IPS DF 6.9 (cell line): ENCODE results near the gene ZNF230.

Experiments used
- DNase-seq: peaks from one replicate; pipeline ENCODE4 v3.0.0-alpha.2; 2013; ENCODE audit warnings: low read depth, low spot score
- H3K27ac ChIP-seq: one replicate; pipeline ENCODE4 v1.5.1; 2013; ENCODE audit warnings: low read length, control low read depth
- H3K27me3 ChIP-seq: 2 replicates; pipeline ENCODE4 v1.6.1; 2013; ENCODE audit warnings: mild to moderate bottlenecking, low read length; ENCODE audit not compliant: control insufficient read depth, insufficient read depth
- H3K36me3 ChIP-seq: 2 replicates; pipeline ENCODE4 v1.6.1; 2013; ENCODE audit warnings: low read length; ENCODE audit not compliant: control insufficient read depth, insufficient read depth
- H3K4me1 ChIP-seq: 2 replicates; pipeline ENCODE4 v1.6.1; 2013; ENCODE audit warnings: low read length; ENCODE audit not compliant: control insufficient read depth, insufficient read depth
- H3K4me3 ChIP-seq: 2 replicates; pipeline ENCODE4 v1.5.1; 2013; ENCODE audit warnings: mild to moderate bottlenecking, low read length
- H3K9me3 ChIP-seq: 2 replicates; pipeline ENCODE4 v1.6.1; 2013; ENCODE audit warnings: low read length, inconsistent platforms; ENCODE audit not compliant: control insufficient read depth, insufficient read depth
- WGBS: extraction: QIAGEN DNeasy Blood & Tissue Kit; methylation state at CpG from one replicate; pipeline ENCODE4 v1.1.7; 2013; ENCODE audit warnings: mixed read lengths, missing lambda C conversion rate; ENCODE audit not compliant: insufficient read length, insufficient coverage; 5-methylcytosine and 5-hydroxymethylcytosine counted together

ZNF230 gene

DNA sequence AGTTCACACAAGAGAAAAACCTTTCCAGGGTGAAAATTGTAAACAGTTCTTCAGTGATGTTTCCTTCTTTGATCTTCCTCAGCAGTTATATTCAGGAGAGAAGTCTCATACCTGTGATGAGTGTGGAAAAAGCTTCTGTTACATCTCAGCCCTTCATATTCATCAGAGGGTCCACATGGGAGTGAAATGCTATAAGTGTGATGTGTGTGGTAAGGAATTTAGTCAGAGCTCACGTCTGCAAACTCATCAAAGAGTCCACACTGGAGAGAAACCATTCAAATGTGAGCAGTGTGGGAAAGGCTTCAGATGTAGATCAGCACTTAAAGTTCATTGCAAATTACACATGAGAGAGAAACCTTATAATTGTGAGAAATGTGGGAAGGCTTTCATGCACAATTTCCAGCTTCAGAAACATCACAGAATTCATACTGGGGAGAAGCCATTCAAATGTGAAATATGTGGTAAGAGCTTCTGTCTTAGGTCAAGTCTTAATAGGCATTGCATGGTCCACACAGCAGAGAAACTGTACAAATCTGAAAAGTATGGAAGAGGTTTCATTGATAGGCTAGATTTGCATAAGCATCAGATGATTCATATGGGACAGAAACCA lies 29.3 kb downstream of the ZNF230 start:
- no peak overlapping the region for H3K4me3 ChIP-seq
- no peak overlapping the region for H3K27ac ChIP-seq
- DNase-seq = no peak
- no peaks in the 10 kb centered on the region for H3K27me3 ChIP-seq
- H3K36me3 ChIP-seq = peaks cover 7% of the 10 kb centered on the region; the same call in 1 of the 2 replicates
- peaks cover 5% of the 10 kb centered on the region for H3K9me3 ChIP-seq
- no peaks in the 10 kb centered on the region for H3K4me1 ChIP-seq
- WGBS = no CpG with 5 or more reads among the region's 1 CpG

DNA sequence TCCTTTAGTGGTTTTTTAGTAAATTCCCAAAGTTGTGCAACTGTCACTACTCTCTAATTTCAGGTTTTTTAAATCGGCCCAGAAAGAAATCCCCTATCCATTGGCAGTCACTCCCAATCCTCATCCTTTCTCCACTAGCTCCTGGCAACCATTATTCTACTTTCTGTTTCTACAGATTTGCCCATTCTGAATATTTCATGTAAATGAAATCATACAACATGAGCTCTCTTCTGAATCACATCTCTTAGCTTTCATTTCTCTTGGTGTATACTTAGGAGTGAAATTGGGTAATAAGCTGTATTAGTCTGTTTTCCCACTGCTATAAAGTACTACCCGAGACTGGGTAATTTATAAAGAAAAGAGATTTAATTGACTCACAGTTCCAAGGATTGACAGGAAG lies 39.4 kb downstream of the ZNF230 start:
- Histone ChIP-seq H3K9me3 (no peaks in the 10 kb centered on the region), H3K36me3 (no peaks in the 10 kb centered on the region), H3K27me3 (no peaks in the 10 kb centered on the region), H3K4me1 (no peaks in the 10 kb centered on the region), H3K4me3 (no peak overlapping the region), H3K27ac (no peak overlapping the region)
- DNase-seq = no peak
- WGBS = no CpG with 5 or more reads among the region's 2 CpGs

DNA sequence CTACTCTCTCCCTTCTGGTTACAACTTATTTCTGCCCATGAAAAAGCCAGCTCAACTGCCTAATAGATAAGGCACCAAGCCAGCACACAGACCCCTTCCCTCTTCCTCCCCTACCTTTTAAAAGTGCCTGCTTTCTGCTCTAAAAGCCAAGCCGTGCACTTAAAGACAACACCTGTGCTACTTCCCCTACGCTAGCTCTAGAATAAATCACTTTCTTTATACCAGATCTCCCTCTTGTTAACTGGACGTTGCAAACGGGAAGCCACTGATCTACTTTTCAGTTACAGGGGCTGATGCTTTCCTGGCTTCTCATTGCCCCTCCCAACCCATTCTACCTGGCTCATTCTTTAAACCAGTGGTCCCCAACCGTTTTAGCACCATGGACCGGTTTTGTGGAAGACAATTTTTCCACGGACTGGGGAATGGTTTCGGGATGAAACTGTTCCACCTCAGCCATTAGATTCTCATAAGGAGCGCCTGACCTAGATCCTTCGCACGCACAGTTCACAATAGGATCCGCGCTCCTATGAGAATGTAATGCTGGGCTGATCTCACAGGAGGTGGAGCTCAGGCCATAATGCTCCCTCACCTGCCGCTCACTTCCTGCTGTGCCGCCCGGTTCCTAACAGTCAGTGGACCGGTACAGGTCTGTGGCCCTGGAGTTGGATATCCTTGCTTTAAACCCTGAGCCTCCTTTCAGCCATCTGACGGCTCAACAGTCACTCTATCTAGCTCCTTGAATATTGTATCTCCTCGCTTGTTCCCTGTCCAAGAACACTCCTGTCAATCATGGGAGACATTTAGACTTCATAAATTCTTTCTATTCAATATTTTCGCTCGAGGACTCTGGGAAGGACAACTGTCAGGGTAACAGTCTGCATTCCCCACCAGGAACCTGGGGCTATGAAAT lies 48.2 kb downstream of the ZNF230 start:
- Histone ChIP-seq H3K9me3 (no peaks in the 10 kb centered on the region), H3K4me3 (peak overlapping the region; percentile 24; the same call in 1 of the 2 replicates), H3K4me1 (no peaks in the 10 kb centered on the region), H3K27me3 (no peaks in the 10 kb centered on the region), H3K36me3 (no peaks in the 10 kb centered on the region), H3K27ac (no peak overlapping the region)
- WGBS = no CpG with 5 or more reads among the region's 21 CpGs
- DNase-seq = no peak

DNA sequence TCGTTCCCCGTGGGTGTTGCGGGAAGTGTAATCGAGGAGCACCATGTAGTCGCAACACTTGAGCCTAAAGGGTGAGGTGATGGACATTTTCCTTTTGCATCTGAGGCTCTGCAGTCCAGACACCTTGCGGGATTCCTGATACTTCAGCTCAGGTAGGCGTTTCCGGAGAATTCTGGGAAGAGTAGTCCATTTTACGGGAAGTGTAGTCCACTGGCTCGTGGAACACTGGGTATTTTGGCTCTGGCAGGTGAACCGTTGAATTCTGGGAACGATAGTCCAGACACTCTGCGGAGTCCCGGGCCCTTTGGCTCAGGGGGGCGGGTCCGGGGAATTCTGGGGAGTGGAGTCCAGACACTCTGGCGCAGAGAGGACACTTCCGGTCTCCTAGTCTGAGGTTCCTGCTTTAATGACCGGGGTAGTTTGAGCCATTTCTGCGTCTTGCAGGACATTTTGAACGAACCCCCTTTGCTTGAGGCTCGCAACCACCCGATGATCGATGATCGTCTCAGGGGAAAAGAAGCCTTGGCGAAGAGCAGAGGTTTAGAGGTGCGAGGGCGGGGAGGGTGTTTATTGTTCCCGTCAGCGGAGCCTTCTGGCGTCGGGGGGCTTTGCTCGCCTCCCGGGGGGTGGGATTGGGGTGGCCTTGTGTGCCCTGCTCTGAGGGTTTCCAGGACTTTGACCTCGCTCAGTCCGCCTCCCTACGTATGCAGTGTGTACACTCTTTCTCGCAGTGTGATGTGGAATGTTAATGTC lies 49.1 kb downstream of the ZNF230 start, which contains the start of gene ZNF223:
Gene ZNF223 (plus strand): TSS at position 387 of the 753 bp plus-strand sequence. CDS start 3,141 bp downstream, outside the sequence.
- Histone ChIP-seq H3K27me3 (no peaks in the 10 kb centered on the region), H3K4me3 (peak within 1 kb of the TSS; percentile 54; the same call in 1 of the 2 replicates), H3K36me3 (no peaks in the 10 kb centered on the region), H3K27ac (no peak within 1 kb of the TSS), H3K9me3 (no peaks in the 10 kb centered on the region), H3K4me1 (no peaks in the 10 kb centered on the region)
- peak; percentile 91 for DNase-seq
- no CpG with 5 or more reads among the region's 38 CpGs for WGBS

DNA sequence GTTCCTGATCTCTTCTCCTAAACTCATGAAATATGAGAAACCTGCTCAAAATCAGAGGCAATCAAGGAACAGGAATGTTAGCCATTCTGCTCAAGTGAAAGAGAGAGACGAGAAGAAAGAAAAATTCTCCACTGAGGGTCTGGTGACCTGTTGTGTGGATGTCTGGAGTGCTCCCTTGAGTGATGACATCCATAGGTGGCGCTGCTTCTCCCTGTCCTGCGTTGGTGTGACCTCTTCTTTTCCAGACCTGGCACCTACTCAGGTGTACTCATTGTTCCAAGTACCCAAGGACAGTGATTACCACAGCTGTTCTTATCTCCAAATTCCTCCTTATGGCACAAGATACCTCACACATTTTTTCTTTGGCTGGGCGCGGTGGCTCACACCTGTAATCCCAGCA lies 53.1 kb downstream of the ZNF230 start:
- Histone ChIP-seq H3K4me1 (no peaks in the 10 kb centered on the region), H3K4me3 (no peak overlapping the region), H3K36me3 (peaks cover 5% of the 10 kb centered on the region; the same call in 1 of the 2 replicates), H3K9me3 (no peaks in the 10 kb centered on the region), H3K27me3 (no peaks in the 10 kb centered on the region), H3K27ac (no peak overlapping the region)
- WGBS = no CpG with 5 or more reads among the region's 5 CpGs
- no peak for DNase-seq

DNA sequence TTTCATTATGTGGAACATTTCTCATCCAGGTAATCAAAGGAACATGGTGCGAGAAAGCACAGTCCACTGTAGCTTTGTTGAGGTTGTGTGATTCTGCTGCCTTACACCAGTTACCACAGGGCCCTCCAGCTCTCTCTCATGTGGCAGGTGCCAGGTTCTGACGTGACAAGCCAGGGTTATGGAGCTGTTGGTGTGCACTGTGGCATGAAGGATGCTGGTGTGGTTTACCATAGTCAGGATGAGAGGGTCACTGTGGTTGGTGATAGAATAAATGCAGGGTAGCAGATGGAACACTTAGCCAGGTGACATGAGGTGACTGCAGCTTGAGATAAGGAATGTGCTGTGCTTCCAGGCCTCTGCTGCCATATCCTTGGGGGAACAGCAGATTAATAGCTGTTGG lies 56.5 kb downstream of the ZNF230 start:
- Histone ChIP-seq H3K9me3 (no peaks in the 10 kb centered on the region), H3K36me3 (peaks cover 8% of the 10 kb centered on the region), H3K4me3 (no peak overlapping the region), H3K4me1 (no peaks in the 10 kb centered on the region), H3K27ac (no peak overlapping the region), H3K27me3 (no peaks in the 10 kb centered on the region)
- no peak for DNase-seq
- WGBS = no CpG with 5 or more reads among the region's 2 CpGs

DNA sequence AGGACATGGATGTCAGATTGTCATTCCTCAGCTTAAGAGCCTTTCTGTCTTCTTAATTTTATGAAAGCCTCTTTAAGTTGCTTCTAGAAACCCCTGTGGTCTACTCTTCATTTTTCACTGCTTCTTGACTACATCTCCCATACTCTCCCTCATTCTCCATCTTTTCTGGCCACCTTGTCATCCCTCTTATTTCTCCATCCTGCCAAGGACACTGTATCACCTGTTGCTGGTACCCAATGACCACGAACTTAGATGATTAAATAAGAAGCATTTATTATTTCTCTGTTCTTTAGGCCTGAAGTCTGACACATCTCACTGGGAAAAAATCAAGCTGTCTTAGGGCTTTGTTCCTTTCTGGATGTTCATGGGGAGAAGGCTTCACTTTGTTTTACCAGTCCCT lies 58.3 kb downstream of the ZNF230 start:
- Histone ChIP-seq H3K4me3 (no peak overlapping the region), H3K4me1 (no peaks in the 10 kb centered on the region), H3K27ac (no peak overlapping the region), H3K36me3 (peaks cover 11% of the 10 kb centered on the region), H3K27me3 (no peaks in the 10 kb centered on the region), H3K9me3 (0 out of 2 replicates have a peak, but pooled peaks cover under 1% of the 10 kb centered on the region)
- no peak for DNase-seq
- WGBS = no CpG with 5 or more reads among the region's 1 CpG
